ENCODE results near the gene RNF150.

Gene RNF150

GRCh38 chr4:141131723-141132071 is 1.6 kb downstream of the RNF150 start:
- peak; percentile 29 for DNase-seq (ENCODE audit: low spot score)

- DNase-seq (ENCODE audit: low spot score) = peak; percentile 43
These were observed 2.2 kb downstream of the RNF150 start for GRCh38 chr4:141130947-141131605.

- peak; percentile 34 for DNase-seq (ENCODE audit: low spot score)
These were observed 5.4 kb downstream of the RNF150 start for GRCh38 chr4:141127884-141128283.

GRCh38 chr4:141126769-141127168 is 6.5 kb downstream of the RNF150 start:
- peak; percentile 25 for DNase-seq (ENCODE audit: low spot score)

GRCh38 chr4:141124224-141124623 is 9.0 kb downstream of the RNF150 start:
- DNase-seq (ENCODE audit: low spot score) = no peak

GRCh38 chr4:141121768-141122454 is 11.4 kb downstream of the RNF150 start:
- no peak for DNase-seq (ENCODE audit: low spot score)

- DNase-seq (ENCODE audit: low spot score) = peak; percentile 55
These were observed 12.2 kb downstream of the RNF150 start for GRCh38 chr4:141121101-141121500.

- no peak for DNase-seq (ENCODE audit: low spot score)
These were observed 13.2 kb downstream of the RNF150 start for GRCh38 chr4:141120036-141120593.

GRCh38 chr4:141119071-141119470 is 14.2 kb downstream of the RNF150 start:
- DNase-seq (ENCODE audit: low spot score) = no peak

- DNase-seq (ENCODE audit: low spot score) = no peak
These were observed 14.9 kb downstream of the RNF150 start for GRCh38 chr4:141118381-141118780.

GRCh38 chr4:141117935-141118334 is 15.3 kb downstream of the RNF150 start:
- DNase-seq (ENCODE audit: low spot score) = no peak

- DNase-seq (ENCODE audit: low spot score) = no peak
These were observed 23.3 kb downstream of the RNF150 start for GRCh38 chr4:141109983-141110382.

GRCh38 chr4:141107927-141108326 is 25.3 kb downstream of the RNF150 start:
- DNase-seq (ENCODE audit: low spot score) = no peak

- DNase-seq (ENCODE audit: low spot score) = no peak
These were observed 30.9 kb downstream of the RNF150 start for GRCh38 chr4:141102367-141102766.

- DNase-seq (ENCODE audit: low spot score) = no peak
These were observed 31.8 kb downstream of the RNF150 start for GRCh38 chr4:141101511-141101910.

- DNase-seq (ENCODE audit: low spot score) = no peak
These were observed 33.9 kb downstream of the RNF150 start for GRCh38 chr4:141099326-141099725.

- DNase-seq (ENCODE audit: low spot score) = no peak
These were observed 35.1 kb downstream of the RNF150 start for GRCh38 chr4:141098163-141098562.

GRCh38 chr4:141090473-141090872 is 42.8 kb downstream of the RNF150 start:
- no peak for DNase-seq (ENCODE audit: low spot score)

GRCh38 chr4:141081921-141082395 is 51.3 kb downstream of the RNF150 start:
- DNase-seq (ENCODE audit: low spot score) = peak; percentile 64

GRCh38 chr4:141080668-141081067 is 52.6 kb downstream of the RNF150 start:
- DNase-seq (ENCODE audit: low spot score) = peak; percentile 71

- peak; percentile 59 for DNase-seq (ENCODE audit: low spot score)
These were observed 53.8 kb downstream of the RNF150 start for GRCh38 chr4:141079393-141079930.

- DNase-seq (ENCODE audit: low spot score) = peak; percentile 19
These were observed 54.4 kb downstream of the RNF150 start for GRCh38 chr4:141078871-141079270.

- DNase-seq (ENCODE audit: low spot score) = peak; percentile 73
These were observed 55.6 kb downstream of the RNF150 start for GRCh38 chr4:141077611-141078225.

All from cerebellar cortex (tissue), 1 donor.